CD14-positive monocyte (primary cell): ENCODE data around the gene DIAPH1. TPM values are rescaled to one million over a fixed set of nuclear protein-coding genes. Genes with fewer than 3 reads are reported as not detected.
A peak's percentile ranks its signal among the peaks of the same experiment; 100 is the strongest.

Experiments
- DNase-seq, 3 donors: peaks; one replicate each; pipeline ENCODE4 v3.0.0-alpha.2; 2011 to 2022
- H2AFZ ChIP-seq: 2 replicates; pipeline ENCODE4 v1.6.0; 2012; ENCODE audit warnings: mild to moderate bottlenecking, low read depth, low read length, inconsistent platforms; ENCODE audit not compliant: insufficient read depth, poor library complexity, severe bottlenecking
- H3K27ac ChIP-seq, 2 donors: 1 replicate in 1 of 2; 2 replicates in 1 of 2; pipeline ENCODE4 v1.5.1; 2012 to 2013; ENCODE audit warnings: low read length in 2 of 2, control low read depth in 1 of 2, inconsistent platforms in 1 of 2, low read depth in 1 of 2, mild to moderate bottlenecking in 1 of 2
- H3K27me3 ChIP-seq, 2 donors: one replicate each; pipeline versions ENCODE4 v1.6.0 to v1.6.1; 2011 to 2013; ENCODE audit warnings: low read length in 2 of 2; ENCODE audit not compliant: control insufficient read depth in 2 of 2, insufficient read depth in 2 of 2
- H3K36me3 ChIP-seq, 2 donors: replicated peaks in 1 of 2; 1 replicate in 1 of 2; 2 replicates in 1 of 2; pipeline versions ENCODE4 v1.5.1 to v1.6.1; 2012 to 2013; ENCODE audit warnings: low read length in 2 of 2, control low read depth in 1 of 2, inconsistent platforms in 1 of 2, mild to moderate bottlenecking in 1 of 2; ENCODE audit not compliant: insufficient read depth in 2 of 2, control insufficient read depth in 1 of 2
- H3K4me1 ChIP-seq, 2 donors: 1 replicate in 1 of 2; 2 replicates in 1 of 2; pipeline versions ENCODE4 v1.5.1 to v1.6.1; 2012 to 2013; ENCODE audit warnings: low read length in 2 of 2, control low read depth in 1 of 2, inconsistent platforms in 1 of 2, mild to moderate bottlenecking in 1 of 2, moderate library complexity in 1 of 2; ENCODE audit not compliant: insufficient read depth in 2 of 2, control insufficient read depth in 1 of 2
- H3K4me2 ChIP-seq: replicated peaks from 2 replicates; pipeline ENCODE3; 2012; ENCODE audit warnings: low read length, moderate library complexity, mild to moderate bottlenecking; ENCODE audit not compliant: poor library complexity, severe bottlenecking; ENCODE audit errors: extremely low read depth
- H3K4me3 ChIP-seq, 3 experiments: fragments of 200-600 bp in 1 of 3; sonication (generic) in 1 of 3; replicated peaks in 1 of 3; 1 replicate in 2 of 3; 2 replicates in 1 of 3; pipeline ENCODE4 v1.5.1; 2011 to 2013; ENCODE audit warnings: low read length in 3 of 3, mild to moderate bottlenecking in 3 of 3, control low read depth in 2 of 3, low read depth in 2 of 3, inconsistent platforms in 1 of 3, moderate library complexity in 1 of 3
- H3K79me2 ChIP-seq: 2 replicates; pipeline ENCODE4 v1.6.0; 2012; ENCODE audit warnings: mild to moderate bottlenecking, control low read depth, inconsistent platforms, low read length, moderate library complexity; ENCODE audit not compliant: insufficient read depth
- H3K9ac ChIP-seq: 2 replicates; pipeline ENCODE4 v1.6.0; 2017; ENCODE audit warnings: low read length, mild to moderate bottlenecking; ENCODE audit not compliant: insufficient read depth, poor library complexity, severe bottlenecking
- H3K9me3 ChIP-seq, 2 donors: replicated peaks in 1 of 2; 1 replicate in 1 of 2; 2 replicates in 1 of 2; pipeline versions ENCODE4 v1.5.1 to v1.6.1; 2012 to 2013; ENCODE audit warnings: low read length in 2 of 2, control low read depth in 1 of 2; ENCODE audit not compliant: control insufficient read depth in 1 of 2, insufficient read depth in 1 of 2
- H4K20me1 ChIP-seq: 2 replicates; pipeline ENCODE4 v1.6.0; 2012; ENCODE audit warnings: mild to moderate bottlenecking, low read length, control low read depth, moderate library complexity; ENCODE audit not compliant: insufficient read depth
- H3K27ac Mint-ChIP-seq, 7 donors: one replicate each; pipeline ENCODE4 v1.8.0; 2020; ENCODE audit warnings: mild to moderate bottlenecking in 7 of 7, mixed read lengths in 7 of 7, moderate library complexity in 6 of 7, inconsistent platforms in 2 of 7
- H3K27me3 Mint-ChIP-seq, 3 donors: one replicate each; pipeline ENCODE4 v1.8.0; 2021 to 2022; ENCODE audit warnings: low read depth in 3 of 3, mild to moderate bottlenecking in 3 of 3, mixed read lengths in 3 of 3, moderate library complexity in 3 of 3, inconsistent platforms in 1 of 3
- H3K36me3 Mint-ChIP-seq, 2 donors: one replicate each; pipeline ENCODE4 v1.8.0; 2020; ENCODE audit warnings: mixed read lengths in 2 of 2, inconsistent platforms in 1 of 2, mild to moderate bottlenecking in 1 of 2
- H3K4me1 Mint-ChIP-seq: one replicate; pipeline ENCODE4 v1.8.0; 2020; ENCODE audit warnings: mild to moderate bottlenecking, mixed read lengths
- H3K4me3 Mint-ChIP-seq, 2 donors: one replicate each; pipeline ENCODE4 v1.8.0; 2020; ENCODE audit warnings: mild to moderate bottlenecking in 2 of 2, mixed read lengths in 2 of 2, moderate library complexity in 1 of 2
- H3K9me3 Mint-ChIP-seq, 7 donors: one replicate each; pipeline ENCODE4 v1.8.0; 2020 to 2022; ENCODE audit warnings: mixed read lengths in 7 of 7, mild to moderate bottlenecking in 6 of 7, moderate library complexity in 6 of 7, inconsistent platforms in 2 of 7
- CTCF ChIP-seq: fragments of 200-600 bp; IDR thresholded peaks from one replicate; pipeline ENCODE4 v1.8.0; 2022; ENCODE audit warnings: antibody characterized with exemption, mild to moderate bottlenecking
- WGBS: methylation state at CpG from one replicate; pipeline ENCODE4 v1.1.5; 2013; ENCODE audit warnings: missing lambda C conversion rate; ENCODE audit not compliant: insufficient coverage; 5-methylcytosine and 5-hydroxymethylcytosine counted together
- intact Hi-C, 2 donors: fragments of 100-400 bp; cut with micrococcal nuclease; formaldehyde crosslinking; loops; one replicate each; pipeline versions ENCODE4 v1.15.0 to v1.15.1; 2023
- polyA plus RNA-seq, 3 donors: library from polyadenylated mRNA; depleted of rRNA in 1 of 3; unstranded in 2 of 3; stranded (reverse) in 1 of 3; fragments of 300-500 nt in 2 of 3; fragments of >200 nt in 1 of 3; fragmentation: Illumina TruSeq in 2 of 3; gene quantifications; 1 replicate in 2 of 3; 2 replicates in 1 of 3; pipeline ENCODE4 v1.2.3, GENCODE V29; 2012 to 2021

Gene DIAPH1
- polyA plus RNA-seq, 3 donors: 60.2 to 140 (median 98.6) TPM

GRCh38 chr5:141507387-141508091, 111.3 kb downstream of the DIAPH1 start:
- peaks cover 0 to 5% (median 0%) of the 10 kb centered on the region in 7 donors for H3K9me3 Mint-ChIP-seq
- Histone ChIP-seq H2AFZ (no peak overlapping the region), H3K27me3 (peaks cover 0 to 5% of the 10 kb centered on the region in 2 donors), H3K9me3 (no peaks in the 10 kb centered on the region), H3K9ac (no peak overlapping the region), H3K79me2 (no peaks in the 10 kb centered on the region), H3K4me1 (peaks cover 14 to 20% of the 10 kb centered on the region in 2 donors), H3K4me2 (no peak overlapping the region), H3K36me3 (no peaks in the 10 kb centered on the region), H3K27ac (no peak overlapping the region), H3K4me3 (no peak overlapping the region), H4K20me1 (peaks cover 4% of the 10 kb centered on the region)
- TF ChIP-seq CTCF: no peak
- peaks cover 6% of the 10 kb centered on the region in 2 donors for H3K36me3 Mint-ChIP-seq
- WGBS: 67% methylated on average over 6 of the region's 11 CpGs
- H3K4me3 Mint-ChIP-seq: no peak overlapping the region
- H3K27ac Mint-ChIP-seq: peak overlapping the region in 1 of 7 donors; percentile 87
- peaks cover 5 to 31% (median 17%) of the 10 kb centered on the region in 3 donors for H3K27me3 Mint-ChIP-seq
- intact Hi-C loops: no loop called here
- no peak for DNase-seq
- peaks cover 18% of the 10 kb centered on the region for H3K4me1 Mint-ChIP-seq

GRCh38 chr5:141506381-141507155, 112.2 kb downstream of the DIAPH1 start:
- Histone ChIP-seq H2AFZ (no peak overlapping the region), H3K27me3 (peaks cover 0 to 5% of the 10 kb centered on the region in 2 donors), H3K4me1 (peaks cover 10 to 15% of the 10 kb centered on the region in 2 donors), H3K4me3 (no peak overlapping the region), H3K9ac (no peak overlapping the region), H4K20me1 (no peaks in the 10 kb centered on the region), H3K36me3 (no peaks in the 10 kb centered on the region), H3K79me2 (no peaks in the 10 kb centered on the region), H3K4me2 (no peak overlapping the region), H3K27ac (no peak overlapping the region), H3K9me3 (no peaks in the 10 kb centered on the region)
- Mint-ChIP-seq H3K36me3 (peaks cover 4 to 6% of the 10 kb centered on the region in 2 donors), H3K27ac (peak overlapping the region in 1 of 7 donors; percentile 45), H3K9me3 (peaks cover 0 to 4% (median 0%) of the 10 kb centered on the region in 7 donors), H3K4me1 (peaks cover 13% of the 10 kb centered on the region), H3K27me3 (peaks cover 6 to 30% (median 17%) of the 10 kb centered on the region in 3 donors), H3K4me3 (no peak overlapping the region)
- TF ChIP-seq CTCF: no peak
- intact Hi-C loops: no loop called here
- 92% methylated on average over 2 of the region's 8 CpGs for WGBS
- no peak for DNase-seq
